GM19035 (cell line): ENCODE data around the gene ALOX5.
A peak's percentile ranks its signal among the peaks of the same experiment; 100 is the strongest.
"Not testable (repeated sequence)": the region's sequence is repeated elsewhere in the genome, so short reads cannot be mapped to it uniquely, and the experiment has no call there.

Experiments used
- ATAC-seq: cut with Tn5 transposase; IDR thresholded peaks from one replicate; pipeline ENCODE4 v1.9.1; 2021; ENCODE audit not compliant: unreplicated experiment

ALOX5 gene

DNA sequence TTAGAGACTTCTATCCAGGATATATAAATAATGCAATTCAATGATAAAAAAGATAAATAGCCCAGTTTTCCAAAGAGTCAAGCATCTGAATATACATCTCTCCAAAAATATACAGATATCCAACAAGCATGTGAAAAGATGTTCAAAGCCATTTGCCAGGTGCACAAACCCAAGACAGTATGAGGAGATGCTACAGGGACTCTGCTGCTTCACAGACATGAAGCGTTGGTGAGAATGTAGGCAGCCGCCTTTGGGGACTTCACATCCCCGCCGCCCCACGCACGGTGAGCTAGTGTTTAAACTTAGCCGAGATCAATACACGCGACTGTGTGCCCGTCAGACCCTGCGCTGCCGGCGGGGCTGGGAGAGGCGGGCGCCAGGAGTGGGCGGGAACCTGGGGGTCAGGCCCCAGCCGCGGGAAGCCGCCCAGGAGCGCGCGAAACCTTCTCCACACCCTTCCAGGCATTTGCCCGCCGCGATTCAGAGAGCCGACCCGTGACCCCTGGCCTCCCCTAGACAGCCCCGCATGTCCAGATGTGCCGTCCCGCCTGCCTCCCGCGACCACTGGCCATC lies 927 bp upstream of the ALOX5 start:
- ATAC-seq: peak; percentile 19

DNA sequence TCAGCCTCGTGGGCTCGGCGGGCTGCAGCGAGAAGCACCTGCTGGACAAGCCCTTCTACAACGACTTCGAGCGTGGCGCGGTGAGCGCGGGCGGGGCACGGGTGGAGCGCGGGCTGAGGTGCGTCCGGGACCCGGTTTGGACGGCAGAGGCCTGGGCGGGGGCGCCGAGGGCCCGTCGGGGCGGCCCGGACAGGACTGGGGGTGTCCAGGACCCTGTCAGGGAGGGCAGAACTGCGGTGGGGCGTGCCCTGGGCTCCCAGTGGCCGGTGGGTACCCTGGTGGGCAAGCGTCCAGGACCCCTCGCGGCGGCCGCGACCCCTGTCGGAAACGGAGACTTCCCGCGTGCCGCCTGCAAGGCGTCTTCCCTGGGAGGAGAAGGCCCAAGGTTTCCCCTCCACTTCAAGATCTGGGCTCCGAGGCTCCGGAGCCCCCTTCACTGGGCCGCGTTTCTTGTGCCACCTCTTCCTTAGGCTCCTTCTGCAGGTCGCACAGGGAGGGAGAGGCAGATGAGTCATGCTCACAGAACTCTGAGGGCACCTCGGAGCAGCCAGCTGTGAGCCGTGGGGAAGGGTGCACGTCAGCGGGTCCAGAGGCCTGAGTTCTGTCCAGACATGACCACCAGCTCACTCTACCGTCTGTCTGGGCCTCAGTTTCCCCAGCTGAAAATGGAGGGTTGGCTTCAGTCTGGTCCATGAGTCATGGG lies 485 bp downstream of the ALOX5 start:
- ATAC-seq: no peak

DNA sequence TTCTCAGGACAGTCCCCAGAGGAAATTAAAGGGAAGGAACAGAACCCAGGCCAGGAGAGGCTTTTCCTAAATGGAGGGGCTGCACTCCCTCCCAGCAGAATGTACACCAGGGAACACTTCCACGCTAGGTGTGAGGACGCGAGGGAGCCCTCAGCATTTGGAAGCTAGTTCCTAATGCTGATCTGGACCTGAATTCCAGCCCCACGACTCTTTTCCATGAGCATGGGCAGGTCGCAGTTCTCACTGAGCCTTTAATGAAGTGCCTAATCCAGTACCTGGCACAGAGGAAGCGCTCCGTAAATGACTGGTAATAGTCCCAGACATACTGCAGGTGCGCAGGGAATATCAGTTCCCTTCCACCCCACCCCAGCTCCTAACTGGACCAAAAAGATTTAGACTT lies 1.1 kb downstream of the ALOX5 start:
- no peak for ATAC-seq

GRCh38 chr10:45375716-45376231 lies 1.8 kb downstream of the ALOX5 start:
- no peak for ATAC-seq

GRCh38 chr10:45376371-45376801 lies 2.4 kb downstream of the ALOX5 start:
- no peak for ATAC-seq

DNA sequence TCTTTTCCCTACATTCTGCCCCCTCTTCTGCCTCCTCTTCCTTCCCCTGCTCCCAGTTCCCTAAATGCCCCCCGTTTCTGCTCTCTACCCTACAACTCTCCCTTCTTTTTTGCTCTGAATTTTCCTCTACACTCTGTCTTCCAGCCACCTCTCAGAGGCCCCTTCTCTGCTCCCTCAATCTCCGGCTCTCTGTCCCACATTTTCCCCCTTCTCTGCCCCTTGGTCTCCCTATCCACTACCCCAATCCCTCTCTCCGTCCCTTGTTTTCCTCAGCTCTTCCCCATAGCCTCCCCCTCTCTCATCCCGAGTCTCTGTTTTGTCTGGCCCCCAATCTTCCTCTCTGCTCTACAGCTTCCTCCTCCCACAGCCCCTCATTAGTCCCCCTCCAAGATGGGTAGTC lies 3.3 kb downstream of the ALOX5 start:
- ATAC-seq: no peak

- ATAC-seq: no peak
Measured at GRCh38 chr10:45377858-45378257, 3.8 kb downstream of the ALOX5 start.

- ATAC-seq: no peak
Measured at GRCh38 chr10:45378914-45379726, 5.1 kb downstream of the ALOX5 start.

GRCh38 chr10:45379891-45380540 lies 6.0 kb downstream of the ALOX5 start:
- ATAC-seq: no peak

GRCh38 chr10:45380903-45381620 lies 7.0 kb downstream of the ALOX5 start:
- ATAC-seq: no peak

- no peak for ATAC-seq
Measured at GRCh38 chr10:45382591-45382990, 8.6 kb downstream of the ALOX5 start.

DNA sequence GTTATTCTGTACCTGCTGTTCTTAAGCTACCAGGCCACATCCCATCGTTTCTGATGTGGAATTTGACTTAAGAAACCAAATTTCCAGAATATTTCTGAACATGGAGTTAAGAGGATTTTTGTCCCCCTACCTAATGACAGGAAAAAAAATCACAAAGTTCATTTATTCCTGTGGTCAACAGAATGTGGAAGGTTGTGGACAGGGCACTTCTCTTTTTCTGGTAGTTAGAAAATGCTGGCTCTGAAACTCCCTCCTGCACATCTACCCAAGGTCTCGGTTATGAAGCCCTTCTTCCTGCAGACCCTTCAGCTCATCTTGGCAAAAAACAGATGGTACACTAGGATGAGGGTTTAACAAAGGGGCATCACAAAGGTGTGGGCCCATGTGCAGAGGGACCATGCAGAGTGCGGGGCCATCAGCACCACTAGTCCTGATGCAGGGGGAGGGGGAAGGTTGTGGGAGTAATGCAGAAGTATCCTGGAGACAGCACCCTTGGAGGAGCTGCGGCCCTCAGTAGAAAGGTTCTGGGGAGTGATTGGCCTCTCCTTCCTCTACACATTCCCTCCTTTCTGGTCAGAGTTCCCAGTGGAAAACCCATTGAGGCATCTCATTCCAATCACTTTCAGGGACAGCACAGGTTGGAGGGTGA lies 9.8 kb downstream of the ALOX5 start:
- ATAC-seq: no peak

DNA sequence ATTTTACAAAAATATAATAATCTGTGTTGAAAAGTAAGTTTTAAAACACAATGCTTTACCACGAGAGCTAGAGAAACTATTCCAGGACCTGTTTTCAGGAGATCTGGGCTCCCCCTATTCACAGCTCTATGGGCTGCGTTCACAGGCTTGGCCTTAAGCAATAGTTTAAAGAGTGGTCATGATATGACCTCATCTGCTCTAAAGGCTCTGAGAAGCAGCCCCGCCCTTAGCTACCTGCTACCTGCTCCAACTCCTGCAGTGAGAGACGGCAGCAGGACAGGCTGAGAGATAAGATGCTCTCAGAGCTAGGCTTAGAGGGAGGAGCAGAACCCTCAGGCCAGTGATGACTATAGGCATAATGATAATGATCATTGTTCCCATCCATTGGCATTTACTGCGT lies 12.6 kb downstream of the ALOX5 start:
- ATAC-seq: no peak

DNA sequence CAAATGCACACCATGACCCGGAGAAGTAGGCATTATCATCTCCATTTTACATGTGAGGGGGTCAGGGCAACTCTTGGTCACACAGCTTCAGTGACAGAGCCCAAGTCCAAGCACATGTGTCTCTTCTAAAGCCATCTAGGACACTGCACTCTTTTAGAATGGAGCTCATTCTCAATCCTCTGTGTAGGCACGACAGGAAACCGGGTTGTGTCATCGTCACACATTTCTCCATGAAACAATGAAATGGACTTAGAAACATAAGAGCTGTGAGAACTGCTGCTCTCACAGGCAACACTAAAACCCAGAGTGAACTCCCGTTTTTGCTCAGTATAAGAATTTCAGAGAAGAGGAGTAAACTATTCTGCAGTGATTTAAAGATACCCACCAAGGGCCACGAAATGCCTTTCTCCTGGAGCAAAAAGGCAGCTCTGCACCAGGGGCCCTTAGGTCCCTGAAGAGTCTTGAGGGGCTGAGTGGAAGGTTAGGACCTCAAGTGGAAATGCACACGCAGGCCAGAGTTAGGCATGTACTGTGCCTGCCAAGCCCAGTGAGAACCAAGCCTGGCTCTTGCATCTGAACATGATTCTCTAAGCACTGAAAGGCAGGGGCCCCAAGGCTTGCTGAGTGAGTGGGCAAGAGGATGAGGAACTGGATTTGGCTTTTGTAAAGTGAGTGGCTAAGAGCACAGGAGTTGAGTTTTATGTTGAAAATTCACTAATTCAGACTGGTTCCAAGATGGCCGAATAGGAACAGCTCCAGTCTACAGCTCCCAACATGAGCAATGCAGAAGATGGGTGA lies 13.3 kb downstream of the ALOX5 start:
- ATAC-seq: no peak

DNA sequence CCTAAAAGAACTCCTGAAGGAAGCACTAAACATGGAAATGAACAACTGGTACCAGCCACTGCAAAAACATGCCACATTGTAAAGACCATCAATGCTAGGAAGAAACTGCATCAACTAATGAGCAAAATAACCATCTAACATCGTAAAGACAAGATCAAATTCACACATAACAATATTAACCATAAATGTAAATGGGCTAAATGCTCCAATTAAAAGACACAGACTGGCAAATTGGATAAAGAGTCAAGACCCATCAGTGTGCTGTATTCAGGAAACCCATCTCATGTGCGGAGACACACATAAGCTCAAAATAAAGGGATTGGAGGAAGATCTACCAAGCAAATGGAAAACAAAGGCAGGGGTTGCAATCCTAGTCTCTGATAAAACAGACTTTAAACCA lies 15.7 kb downstream of the ALOX5 start:
- ATAC-seq: not testable (repeated sequence)

GRCh38 chr10:45391636-45392035 lies 17.6 kb downstream of the ALOX5 start:
- ATAC-seq: not testable (repeated sequence)

DNA sequence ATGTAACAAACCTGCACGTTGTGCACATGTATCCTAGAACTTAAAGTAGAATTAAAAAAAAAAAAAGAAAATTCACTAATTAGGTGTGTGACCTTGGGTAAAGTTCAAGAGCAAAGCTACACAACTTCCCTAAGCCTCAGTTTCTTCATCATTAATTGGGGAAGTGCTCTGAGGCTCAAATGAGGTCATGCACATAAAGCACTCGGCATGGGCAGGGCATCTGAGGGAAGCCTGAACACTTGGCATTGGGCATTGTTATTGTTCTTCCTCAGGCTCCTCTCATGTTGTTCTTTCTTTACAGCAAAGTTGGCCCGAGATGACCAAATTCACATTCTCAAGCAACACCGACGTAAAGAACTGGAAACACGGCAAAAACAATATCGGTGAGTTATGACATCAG lies 21.5 kb downstream of the ALOX5 start:
- ATAC-seq: no peak

DNA sequence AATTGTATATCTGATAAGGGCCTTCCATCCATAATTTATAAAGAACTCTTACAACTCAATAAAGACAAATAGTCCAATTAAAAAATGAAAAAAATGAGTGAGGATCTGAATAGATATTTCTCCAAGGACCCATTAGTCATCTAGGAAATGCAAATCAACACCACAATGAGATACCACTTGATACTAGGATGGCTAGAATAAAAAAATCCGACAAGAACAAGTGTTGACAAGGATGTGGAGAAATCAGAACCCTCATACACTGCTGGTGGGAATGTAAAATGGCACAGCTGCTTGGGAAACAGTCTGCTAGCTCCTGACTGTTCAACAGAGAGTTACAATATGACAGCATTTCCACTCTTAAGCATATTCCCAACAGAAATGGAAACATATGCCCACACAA lies 24.6 kb downstream of the ALOX5 start:
- ATAC-seq: no peak

- no peak for ATAC-seq
Measured at GRCh38 chr10:45399113-45399512, 25.1 kb downstream of the ALOX5 start.
